ENCODE results near the gene TRIP13.

TRIP13 gene

DNA sequence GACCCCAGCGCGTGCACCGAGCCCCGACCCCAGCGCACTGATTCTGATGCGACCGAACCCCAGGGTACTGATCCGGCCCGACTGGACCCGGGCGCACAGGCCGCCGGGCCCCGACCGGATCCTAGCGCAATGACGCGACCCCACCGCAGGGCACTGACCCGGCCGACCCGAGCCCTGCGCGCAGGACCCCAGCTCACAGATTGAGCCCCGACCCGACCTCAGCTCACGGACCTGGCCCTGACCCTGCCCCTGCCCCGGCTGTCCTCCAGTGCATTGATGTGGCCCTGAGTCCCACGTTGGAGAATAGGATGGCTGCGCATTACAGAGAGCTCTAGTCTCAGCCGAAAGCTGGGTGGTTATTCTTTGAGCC is 438 bp downstream of the TRIP13 start:
- TF ChIP-seq, protein P1, sequence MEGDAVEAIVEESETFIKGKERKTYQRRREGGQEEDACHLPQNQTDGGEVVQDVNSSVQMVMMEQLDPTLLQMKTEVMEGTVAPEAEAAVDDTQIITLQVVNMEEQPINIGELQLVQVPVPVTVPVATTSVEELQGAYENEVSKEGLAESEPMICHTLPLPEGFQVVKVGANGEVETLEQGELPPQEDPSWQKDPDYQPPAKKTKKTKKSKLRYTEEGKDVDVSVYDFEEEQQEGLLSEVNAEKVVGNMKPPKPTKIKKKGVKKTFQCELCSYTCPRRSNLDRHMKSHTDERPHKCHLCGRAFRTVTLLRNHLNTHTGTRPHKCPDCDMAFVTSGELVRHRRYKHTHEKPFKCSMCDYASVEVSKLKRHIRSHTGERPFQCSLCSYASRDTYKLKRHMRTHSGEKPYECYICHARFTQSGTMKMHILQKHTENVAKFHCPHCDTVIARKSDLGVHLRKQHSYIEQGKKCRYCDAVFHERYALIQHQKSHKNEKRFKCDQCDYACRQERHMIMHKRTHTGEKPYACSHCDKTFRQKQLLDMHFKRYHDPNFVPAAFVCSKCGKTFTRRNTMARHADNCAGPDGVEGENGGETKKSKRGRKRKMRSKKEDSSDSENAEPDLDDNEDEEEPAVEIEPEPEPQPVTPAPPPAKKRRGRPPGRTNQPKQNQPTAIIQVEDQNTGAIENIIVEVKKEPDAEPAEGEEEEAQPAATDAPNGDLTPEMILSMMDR (IDR thresholded peaks at IDR 0.05; ENCODE audit: insufficient read depth, missing control alignments): no peak
- DNase-seq (ENCODE audit: insufficient read length, low spot score) (no peak), FAIRE-seq (no peak)

DNA sequence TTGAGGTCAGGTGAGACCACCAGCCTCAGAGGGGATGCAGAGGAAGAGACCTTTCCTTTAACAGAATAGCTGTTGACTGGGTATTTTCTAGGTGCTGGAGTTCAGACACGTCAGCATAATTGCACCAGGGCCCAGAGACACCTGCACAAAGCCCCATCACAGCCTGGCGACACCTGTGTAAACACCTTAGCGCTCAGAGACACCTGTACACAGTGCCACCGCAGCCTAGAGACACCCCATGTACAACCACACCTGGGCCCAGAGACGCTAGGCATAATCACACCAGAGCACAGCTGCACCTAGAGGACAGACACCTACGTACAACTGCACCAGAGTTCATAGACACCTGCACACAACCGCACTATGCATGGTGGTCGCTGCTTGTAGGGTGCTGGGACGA is 1.0 kb downstream of the TRIP13 start:
- FAIRE-seq: no peak

DNA sequence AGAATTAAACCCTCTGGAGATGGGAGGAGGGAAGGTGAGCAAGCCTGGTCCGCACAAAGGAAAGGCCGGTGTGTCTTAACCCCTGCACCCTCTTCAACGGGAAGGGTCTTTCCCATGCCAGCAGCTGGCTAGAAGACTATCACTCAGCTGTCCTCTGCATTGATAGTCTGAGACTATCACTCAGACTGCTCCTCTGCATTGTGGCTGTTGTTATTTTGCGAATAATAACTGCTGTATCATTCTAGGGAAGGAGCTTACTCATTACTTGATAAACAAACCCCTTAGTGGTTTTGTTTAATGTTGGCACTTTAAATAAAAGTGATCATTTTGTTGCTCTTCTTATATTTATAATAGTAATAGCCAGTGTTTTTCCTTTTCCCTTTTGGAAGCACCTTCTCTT is 8.1 kb downstream of the TRIP13 start:
- TF ChIP-seq, protein P1 (IDR thresholded peaks at IDR 0.05; ENCODE audit: insufficient read depth, missing control alignments): no peak

More for the DNA sequence above, 1.0 kb downstream of the TRIP13 start:
- TF ChIP-seq, protein P1 (IDR thresholded peaks at IDR 0.05; ENCODE audit: insufficient read depth, missing control alignments): no peak
- DNase-seq (ENCODE audit: insufficient read length, low spot score): no peak

DNA sequence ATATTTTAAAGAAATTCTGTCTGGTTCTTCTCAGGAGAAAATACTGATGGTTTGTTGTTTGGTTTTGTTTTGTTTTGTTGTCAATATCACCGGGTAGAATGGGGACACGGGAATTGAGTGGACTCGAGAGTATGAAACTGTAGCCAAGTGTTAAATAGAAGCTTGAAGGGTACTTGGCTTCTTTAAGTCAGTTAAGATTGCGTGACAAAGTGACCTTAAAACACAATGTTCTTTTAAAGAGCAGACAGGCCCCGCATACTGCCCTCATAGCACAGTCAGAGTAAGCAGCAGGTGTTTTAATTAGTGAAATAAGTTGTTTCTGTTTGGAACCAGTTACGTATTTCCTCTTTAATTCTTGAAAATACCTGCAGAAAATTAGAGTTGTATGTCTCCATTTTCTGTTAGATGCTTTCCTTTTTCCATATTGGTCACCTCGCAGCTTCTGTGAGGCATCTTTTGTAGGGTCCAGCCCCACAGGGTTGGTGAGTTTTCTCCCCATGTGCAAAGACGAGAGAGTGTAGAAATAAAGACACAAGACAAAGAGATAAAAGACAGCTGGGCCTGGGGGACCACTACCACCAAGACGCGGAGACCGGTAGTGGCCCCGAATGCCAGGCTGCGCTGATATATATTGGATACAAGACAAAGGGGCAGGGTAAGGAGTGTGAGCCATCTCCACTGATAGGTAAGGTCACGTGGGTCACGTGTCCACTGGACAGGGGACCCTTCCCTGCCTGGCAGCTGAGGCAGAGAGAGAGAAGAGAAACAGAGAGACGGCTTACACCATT is 9.6 kb downstream of the TRIP13 start:
- TF ChIP-seq, protein P1 (IDR thresholded peaks at IDR 0.05; ENCODE audit: insufficient read depth, missing control alignments): no peak
- DNase-seq (ENCODE audit: insufficient read length, low spot score) (no peak), FAIRE-seq (no peak)

More for the DNA sequence above, 8.1 kb downstream of the TRIP13 start:
- DNase-seq (ENCODE audit: insufficient read length, low spot score): no peak
- no peak for FAIRE-seq

DNA sequence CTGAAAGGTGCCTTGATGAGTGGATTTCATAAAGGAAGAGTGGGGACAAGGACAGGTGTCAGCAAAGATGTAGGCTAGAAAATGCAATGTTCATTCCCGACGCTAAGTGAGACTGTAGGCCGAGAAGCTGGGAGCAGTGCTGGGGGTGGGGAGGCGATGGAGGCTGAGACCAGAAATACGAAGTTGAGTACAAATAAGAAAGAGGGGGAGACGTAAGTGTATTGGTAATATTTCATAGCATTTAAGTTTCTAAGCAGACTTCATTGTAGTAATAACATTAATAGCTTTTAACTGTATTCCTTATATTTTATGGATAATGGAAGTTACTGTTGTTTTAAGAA is 11.0 kb downstream of the TRIP13 start:
- FAIRE-seq (no peak), DNase-seq (ENCODE audit: insufficient read length, low spot score) (no peak)
- TF ChIP-seq, protein P1 (IDR thresholded peaks at IDR 0.05; ENCODE audit: insufficient read depth, missing control alignments): no peak

DNA sequence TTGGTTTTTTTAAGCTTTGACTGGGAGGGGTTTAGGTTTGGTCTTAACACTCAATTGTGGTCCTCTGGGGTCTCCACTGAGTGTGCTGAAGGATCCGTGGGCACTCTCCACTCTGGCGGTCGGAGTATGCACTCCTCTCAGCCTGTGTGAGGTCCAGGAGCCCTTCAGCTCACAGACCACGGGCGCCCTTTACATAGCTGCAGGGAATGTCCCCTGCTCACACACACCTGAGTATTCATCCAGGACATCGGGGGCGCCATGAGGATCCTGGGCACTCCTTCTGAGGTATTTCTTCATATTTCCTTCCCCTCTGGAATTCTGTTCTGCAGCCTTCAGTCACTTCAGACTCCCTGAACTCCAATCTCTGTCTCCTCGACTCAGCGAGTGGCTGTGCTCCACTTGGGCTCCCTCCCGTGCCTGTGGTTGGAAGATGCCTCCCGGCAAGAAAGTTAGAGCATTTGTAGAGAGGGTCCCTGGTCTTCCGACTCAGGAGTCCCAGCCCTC is 12.5 kb downstream of the TRIP13 start:
- DNase-seq (ENCODE audit: insufficient read length, low spot score) (no peak), FAIRE-seq (no peak)
- TF ChIP-seq, protein P1 (IDR thresholded peaks at IDR 0.05; ENCODE audit: insufficient read depth, missing control alignments): no peak

DNA sequence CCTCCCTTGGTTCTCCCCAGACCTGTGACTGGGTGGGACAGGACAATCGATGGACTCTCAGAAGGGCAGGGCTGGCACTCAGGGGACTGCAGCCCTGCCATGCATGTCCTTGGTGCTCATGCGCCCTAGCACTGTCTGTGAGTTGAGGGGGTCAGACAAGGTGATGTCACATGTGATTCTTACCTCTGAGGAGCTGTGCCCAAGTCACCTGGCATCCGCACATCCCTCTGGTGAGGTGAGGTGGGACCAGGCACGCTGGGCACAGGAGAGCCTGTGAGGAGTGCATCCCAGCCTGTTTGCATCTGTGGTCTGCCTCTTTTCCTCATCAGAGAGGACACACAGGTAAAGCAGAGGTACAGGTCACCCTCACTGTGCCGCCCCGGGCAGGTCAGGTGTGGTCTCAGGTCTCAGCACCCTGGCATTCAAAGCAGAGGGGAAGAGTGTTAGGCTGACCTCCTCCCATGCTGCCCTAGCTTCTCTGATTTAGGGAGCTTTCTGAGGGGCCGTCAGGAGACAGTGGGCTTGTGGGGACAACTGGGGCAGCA is 14.8 kb downstream of the TRIP13 start:
- TF ChIP-seq, protein P1 (IDR thresholded peaks at IDR 0.05; ENCODE audit: insufficient read depth, missing control alignments): no peak
- DNase-seq (ENCODE audit: insufficient read length, low spot score) (no peak), FAIRE-seq (no peak)
